SU-DHL-6 (cell line): ENCODE data around the gene FAM111B.

Experiments used
- H2AFZ ChIP-seq: fragments of 200-600 bp; sonication (generic); 2 replicates; pipeline ENCODE4 v1.6.1; 2014; ENCODE audit warnings: low read depth, mild to moderate bottlenecking, moderate library complexity, mixed read lengths, antibody characterized with exemption, low read length; ENCODE audit not compliant: severe bottlenecking
- H3F3A ChIP-seq: fragments of 200-600 bp; shearing (Covaris generic); 2 replicates; pipeline ENCODE4 v1.6.0; 2016; ENCODE audit warnings: antibody characterized with exemption, mild to moderate bottlenecking; ENCODE audit not compliant: insufficient read depth
- H3K27ac ChIP-seq: fragments of 200-600 bp; sonication (generic); 2 replicates; pipeline ENCODE4 v1.5.1; 2016; ENCODE audit warnings: low read depth, mild to moderate bottlenecking, low read length, moderate library complexity, mixed read lengths
- H3K27me3 ChIP-seq: fragments of 200-600 bp; sonication (generic), shearing (Covaris generic); 2 replicates; pipeline ENCODE4 v1.6.0; 2014; ENCODE audit warnings: mild to moderate bottlenecking, low read length
- H3K36me3 ChIP-seq: fragments of 200-600 bp; sonication (generic); 2 replicates; pipeline ENCODE4 v1.6.1; 2014; ENCODE audit warnings: mild to moderate bottlenecking, low read length, mixed read lengths
- H3K4me2 ChIP-seq: fragments of 300-600, 200-600 bp; shearing (Covaris generic), sonication (generic); 2 replicates; pipeline ENCODE4 v1.6.0; 2014; ENCODE audit warnings: low read length, low read depth, mild to moderate bottlenecking; ENCODE audit not compliant: poor library complexity, severe bottlenecking
- H3K4me3 ChIP-seq: fragments of 200-600 bp; sonication (generic); 2 replicates; pipeline ENCODE4 v1.5.1; 2014; ENCODE audit warnings: antibody characterized with exemption, low read length, mild to moderate bottlenecking, mixed read lengths; ENCODE audit not compliant: insufficient read depth, poor library complexity, severe bottlenecking
- H3K79me2 ChIP-seq: fragments of 200-600 bp; sonication (generic); 2 replicates; pipeline ENCODE4 v1.6.1; 2014; ENCODE audit warnings: mild to moderate bottlenecking, low read length, moderate library complexity; ENCODE audit not compliant: insufficient read depth
- H3K9ac ChIP-seq: fragments of 200-600 bp; sonication (generic); 2 replicates; pipeline ENCODE4 v1.7.0; 2014; ENCODE audit warnings: mild to moderate bottlenecking, low read length
- H3K9me2 ChIP-seq: fragments of 200-600 bp; sonication (generic); replicated peaks from 2 replicates; pipeline ENCODE4 v1.6.1; 2014; ENCODE audit warnings: low read length; ENCODE audit not compliant: insufficient read depth
- H3K9me3 ChIP-seq: fragments of 200-600 bp; sonication (generic); 2 replicates; pipeline ENCODE4 v1.6.1; 2014; ENCODE audit warnings: low read length, mixed read lengths; ENCODE audit not compliant: insufficient read depth
- H4K20me1 ChIP-seq: fragments of 200-600 bp; sonication (generic); 2 replicates; pipeline ENCODE4 v1.6.1; 2014; ENCODE audit warnings: low read depth, mild to moderate bottlenecking, antibody characterized with exemption, low read length, moderate library complexity, mixed read lengths
- CTCF ChIP-seq: fragments of 200-600 bp; sonication (generic); IDR thresholded peaks from one replicate; pipeline ENCODE4 v1.5.1; 2017; ENCODE audit warnings: antibody characterized with exemption, mild to moderate bottlenecking, low read length, moderate library complexity; ENCODE audit not compliant: insufficient read depth, poor library complexity, severe bottlenecking
- EZH2phosphoT487 ChIP-seq: fragments of 200-600 bp; sonication (generic), shearing (Covaris generic); conservative IDR thresholded peaks from 2 replicates; pipeline ENCODE4 v1.6.1; 2018; ENCODE audit warnings: mild to moderate bottlenecking, antibody characterized with exemption, low read length, moderate library complexity, mixed read lengths

The FAM111B gene

GRCh38 chr11:59172345-59173079, 65.5 kb downstream of the FAM111B start:
- no peaks in the 10 kb centered on the region; the same call in 1 of the 2 replicates for H4K20me1 ChIP-seq
- no peaks in the 10 kb centered on the region for H3K79me2 ChIP-seq
- H3K4me3 ChIP-seq, result peak overlapping the region; percentile 98
- no peaks in the 10 kb centered on the region for H3K36me3 ChIP-seq
- peak overlapping the region; percentile 98 for H3K4me2 ChIP-seq
- TF ChIP-seq CTCF (no peak), EZH2phosphoT487 (no peak)
- peak overlapping the region; percentile 79 for H3K9ac ChIP-seq
- no peaks in the 10 kb centered on the region for H3F3A ChIP-seq
- H3K9me3 ChIP-seq, result no peaks in the 10 kb centered on the region
- H3K9me2 ChIP-seq, result no peaks in the 10 kb centered on the region
- H2AFZ ChIP-seq, result peak overlapping the region; percentile 29
- no peaks in the 10 kb centered on the region for H3K27me3 ChIP-seq
- H3K27ac ChIP-seq, result peak overlapping the region; percentile 69

- Histone ChIP-seq H3K4me2 (peak overlapping the region; percentile 98), H3F3A (no peaks in the 10 kb centered on the region), H2AFZ (no peak overlapping the region), H3K36me3 (no peaks in the 10 kb centered on the region), H3K27me3 (no peaks in the 10 kb centered on the region), H3K9me3 (0 out of 2 replicates have a peak, but pooled peaks cover 4% of the 10 kb centered on the region), H3K9ac (peak overlapping the region; percentile 79), H3K79me2 (no peaks in the 10 kb centered on the region), H3K27ac (no peak overlapping the region), H3K4me3 (peak overlapping the region; percentile 98), H4K20me1 (no peaks in the 10 kb centered on the region; the same call in 1 of the 2 replicates), H3K9me2 (no peaks in the 10 kb centered on the region)
- TF ChIP-seq EZH2phosphoT487, result no peak
These were observed 66.3 kb downstream of the FAM111B start for GRCh38 chr11:59173080-59173963.

- H3K27ac ChIP-seq, result no peak overlapping the region
- no peak overlapping the region for H3K4me2 ChIP-seq
- H3K9me2 ChIP-seq, result no peaks in the 10 kb centered on the region
- H3F3A ChIP-seq, result no peaks in the 10 kb centered on the region
- no peaks in the 10 kb centered on the region for H3K79me2 ChIP-seq
- no peak overlapping the region for H3K9ac ChIP-seq
- no peak overlapping the region for H3K4me3 ChIP-seq
- H3K9me3 ChIP-seq, result peaks cover 12% of the 10 kb centered on the region; the same call in 1 of the 2 replicates
- H4K20me1 ChIP-seq, result no peaks in the 10 kb centered on the region; the same call in 1 of the 2 replicates
- no peaks in the 10 kb centered on the region for H3K27me3 ChIP-seq
- H3K36me3 ChIP-seq, result peaks cover 3% of the 10 kb centered on the region; the same call in 1 of the 2 replicates
- no peak for TF ChIP-seq CTCF
- TF ChIP-seq EZH2phosphoT487, result no peak
- no peak overlapping the region for H2AFZ ChIP-seq
These were observed 67.1 kb downstream of the FAM111B start for GRCh38 chr11:59173964-59174663.
